GM23338 (cell line): Measurements from ENCODE around the gene RPL13. TPM values are rescaled to one million over a fixed set of nuclear protein-coding genes. Genes with fewer than 3 reads are reported as not detected.

ENCODE experiments used
- ATAC-seq: fragments of 200-7000 bp; cut with Tn5 transposase; 3 replicates; pipeline ENCODE4 v1.9.1; 2020
- DNase-seq: peaks from one replicate; pipeline ENCODE4 v3.0.0-alpha.2; 2015; ENCODE audit warnings: low spot score
- H2AFZ ChIP-seq: fragments of 200-600 bp; sonication (generic); 2 replicates; pipeline ENCODE4 v1.8.0; 2016; ENCODE audit warnings: antibody characterized with exemption, mild to moderate bottlenecking, moderate library complexity
- H3F3A ChIP-seq: fragments of 200-600 bp; sonication (generic); replicated peaks from 2 replicates; pipeline ENCODE4 v1.8.0; 2017; ENCODE audit warnings: antibody characterized with exemption, mixed run types, low read depth
- H3K27ac ChIP-seq: fragments of 200-600 bp; sonication (generic); 2 replicates; pipeline ENCODE4 v1.6.1; 2016; ENCODE audit warnings: low read depth
- H3K27me3 ChIP-seq: fragments of 200-600 bp; sonication (generic); 2 replicates; pipeline ENCODE4 v1.8.0; 2016; ENCODE audit warnings: mild to moderate bottlenecking, mixed run types, moderate library complexity; ENCODE audit not compliant: insufficient read depth
- H3K36me3 ChIP-seq: fragments of 200-600 bp; sonication (generic); 2 replicates; pipeline ENCODE4 v1.8.0; 2016; ENCODE audit warnings: mild to moderate bottlenecking; ENCODE audit not compliant: insufficient read depth
- H3K4me1 ChIP-seq: fragments of 200-600 bp; sonication (generic); 2 replicates; pipeline ENCODE4 v1.8.0; 2016; ENCODE audit warnings: mild to moderate bottlenecking, moderate library complexity; ENCODE audit not compliant: insufficient read depth
- H3K4me2 ChIP-seq: fragments of 200-600 bp; sonication (generic); 2 replicates; pipeline ENCODE4 v1.7.1; 2017; ENCODE audit warnings: mixed run types
- H3K4me3 ChIP-seq: fragments of 200-600 bp; sonication (generic); 2 replicates; pipeline ENCODE4 v1.6.1; 2016; ENCODE audit warnings: mixed run types
- H3K79me2 ChIP-seq: fragments of 200-600 bp; sonication (generic); replicated peaks from 2 replicates; pipeline ENCODE4 v1.8.0; 2017; ENCODE audit warnings: mild to moderate bottlenecking; ENCODE audit not compliant: insufficient read depth
- H3K9me2 ChIP-seq: fragments of 200-600 bp; sonication (generic); 2 replicates; pipeline ENCODE4 v1.8.0; 2017; ENCODE audit not compliant: insufficient read depth
- H4K20me1 ChIP-seq: fragments of 200-600 bp; sonication (generic); replicated peaks from 2 replicates; pipeline ENCODE4 v1.8.0; 2017; ENCODE audit warnings: mild to moderate bottlenecking; ENCODE audit not compliant: insufficient read depth
- H3K27ac Mint-ChIP-seq: 2 replicates; pipeline ENCODE4 v1.8.0; 2020; ENCODE audit warnings: inconsistent platforms, mild to moderate bottlenecking, moderate library complexity, mixed read lengths
- H3K27me3 Mint-ChIP-seq: 3 replicates; pipeline ENCODE4 v1.8.0; 2022; ENCODE audit warnings: low read depth, mild to moderate bottlenecking, moderate library complexity, mixed read lengths, inconsistent platforms; ENCODE audit not compliant: insufficient read depth, poor library complexity
- H3K36me3 Mint-ChIP-seq: 3 replicates; pipeline ENCODE4 v1.8.0; 2021; ENCODE audit warnings: low read depth, mild to moderate bottlenecking, inconsistent platforms, moderate library complexity, mixed read lengths
- H3K4me1 Mint-ChIP-seq: 3 replicates; pipeline ENCODE4 v1.8.0; 2020; ENCODE audit warnings: mild to moderate bottlenecking, inconsistent platforms, mixed read lengths
- H3K4me3 Mint-ChIP-seq: 3 replicates; pipeline ENCODE4 v1.8.0; 2021; ENCODE audit warnings: moderate library complexity, mild to moderate bottlenecking, inconsistent platforms, mixed read lengths
- H3K9me3 Mint-ChIP-seq: 3 replicates; pipeline ENCODE4 v1.8.0; 2020; ENCODE audit warnings: moderate library complexity, mild to moderate bottlenecking, inconsistent platforms, mixed read lengths
- CREB1 ChIP-seq: fragments of 250-450 bp; sonication (Bioruptor Pico); IDR thresholded peaks from 2 replicates; pipeline ENCODE4 v1.5.0; 2020; ENCODE audit warnings: low read depth, mild to moderate bottlenecking, moderate library complexity
- CTCF ChIP-seq, 2 experiments: fragments of 200-600 bp in 1 of 2; sonication (generic) in 1 of 2; conservative IDR thresholded peaks; 2 replicates each; pipeline versions ENCODE4 v1.5.1 to v1.6.1; 2016 to 2017; ENCODE audit warnings: antibody characterized with exemption in 2 of 2, low read depth in 2 of 2, mild to moderate bottlenecking in 2 of 2, moderate library complexity in 1 of 2
- ETS1 ChIP-seq: IDR thresholded peaks from 2 replicates; pipeline ENCODE4 v1.6.1; 2016; ENCODE audit warnings: antibody characterized with exemption
- EZH2 ChIP-seq: fragments of 200-600 bp; sonication (generic); IDR thresholded peaks from one replicate; pipeline ENCODE4 v1.8.0; 2017; ENCODE audit warnings: antibody characterized with exemption, mild to moderate bottlenecking, low read depth; ENCODE audit not compliant: unreplicated experiment
- EZH2phosphoT487 ChIP-seq: fragments of 200-600 bp; sonication (generic); IDR thresholded peaks from one replicate; pipeline ENCODE4 v1.8.1; 2018; ENCODE audit warnings: antibody characterized with exemption; ENCODE audit not compliant: unreplicated experiment
- JUNB ChIP-seq: IDR thresholded peaks from one replicate; pipeline ENCODE4 v1.6.1; 2016; ENCODE audit warnings: antibody characterized with exemption; ENCODE audit not compliant: unreplicated experiment
- NANOG ChIP-seq: IDR thresholded peaks from 2 replicates; pipeline ENCODE4 v1.6.1; 2016; ENCODE audit warnings: antibody characterized with exemption, borderline replicate concordance
- POLR2AphosphoS5 ChIP-seq: IDR thresholded peaks from 2 replicates; pipeline ENCODE4 v1.6.1; 2016; ENCODE audit warnings: antibody characterized with exemption, low read depth
- REST ChIP-seq: IDR thresholded peaks from one replicate; pipeline ENCODE4 v1.6.1; 2018; ENCODE audit warnings: antibody characterized with exemption; ENCODE audit not compliant: unreplicated experiment
- STAT1 ChIP-seq: IDR thresholded peaks from one replicate; pipeline ENCODE4 v1.6.1; 2016; ENCODE audit warnings: antibody characterized with exemption; ENCODE audit not compliant: unreplicated experiment
- ZNF114 ChIP-seq: fragments of 250-450 bp; sonication (Bioruptor Pico); IDR thresholded peaks from 2 replicates; pipeline ENCODE4 v1.5.0; 2020; ENCODE audit warnings: mild to moderate bottlenecking, moderate library complexity
- ZNF331 ChIP-seq: fragments of 250-450 bp; sonication (Bioruptor Pico); IDR thresholded peaks from 2 replicates; pipeline ENCODE4 v1.5.0; 2020; ENCODE audit warnings: low read depth, mild to moderate bottlenecking, moderate library complexity
- polyA plus RNA-seq: library from polyadenylated mRNA; unstranded; fragments of >200 nt; fragmentation: Nextera tagmentation; extraction: Ambion mirVana; gene quantifications from 2 replicates; pipeline ENCODE4 v1.2.1, GENCODE V29; 2016
- total RNA-seq: library from RNA; depleted of rRNA; stranded (reverse); fragments of >200 nt; shearing (Covaris generic); gene quantifications from 2 replicates; pipeline ENCODE4 v1.2.3, GENCODE V29; 2014
- TF ChIP-seq, protein P1 (sequence below): fragments of 250-450 bp; sonication (Bioruptor Pico); IDR thresholded peaks from 2 replicates; pipeline ENCODE4 v1.5.0; 2020; ENCODE audit warnings: mild to moderate bottlenecking, moderate library complexity

The RPL13 gene
- total and polyA plus RNA-seq, 2 experiments from 2014 or later: 3,489 to 3,617 TPM

DNA sequence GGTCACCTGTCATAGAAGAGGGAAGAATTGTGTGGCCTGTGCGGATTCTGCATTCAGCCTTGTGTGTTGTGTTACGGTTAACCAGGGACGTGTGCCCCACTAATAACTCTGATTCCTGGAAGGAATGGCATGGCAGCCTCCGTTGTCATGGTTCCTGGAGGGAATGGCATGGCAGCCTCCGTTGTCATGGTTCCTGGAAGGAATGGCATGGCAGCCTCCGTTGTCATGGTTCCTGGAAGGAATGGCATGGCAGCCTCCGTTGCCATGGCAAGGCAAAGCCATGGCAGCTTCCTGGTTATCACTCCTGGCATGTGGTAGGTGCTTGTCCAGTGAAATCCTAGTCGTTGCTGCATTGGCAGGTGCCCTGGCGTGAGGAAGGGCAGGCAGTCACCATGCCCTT is 43.4 kb upstream of the RPL13 start:
- peaks cover 22% of the 10 kb centered on the region for H4K20me1 ChIP-seq
- no peaks in the 10 kb centered on the region for H3K9me3 Mint-ChIP-seq
- H3K4me1 Mint-ChIP-seq: no peaks in the 10 kb centered on the region; the same call in 1 of the 3 replicates
- no peak for ATAC-seq
- no peak overlapping the region for H3K27ac ChIP-seq
- DNase-seq: no peak
- H3K36me3 Mint-ChIP-seq: peaks cover 74% of the 10 kb centered on the region
- no peaks in the 10 kb centered on the region for H3K27me3 ChIP-seq
- no peak overlapping the region for H3K4me2 ChIP-seq
- H2AFZ ChIP-seq: no peak overlapping the region
- no peaks in the 10 kb centered on the region for H3K9me2 ChIP-seq
- peaks cover 74% of the 10 kb centered on the region for H3K79me2 ChIP-seq
- peaks cover 29% of the 10 kb centered on the region for H3K36me3 ChIP-seq
- H3K4me3 ChIP-seq: no peak overlapping the region
- no peak overlapping the region for H3K4me3 Mint-ChIP-seq
- TF ChIP-seq REST (no peak), ZNF114 (CRISPR knock-in tag) (no peak), JUNB (no peak), STAT1 (no peak), NANOG (no peak), CREB1 (CRISPR knock-in tag) (no peak), ETS1 (no peak), EZH2 (no peak), CTCF (conservative IDR thresholded peaks at IDR 0.05; ENCODE audit: low read depth in 2 of 2) (no peak), EZH2phosphoT487 (no peak), POLR2AphosphoS5 (no peak), ZNF331 (CRISPR knock-in tag) (no peak)
- TF ChIP-seq, protein P1, sequence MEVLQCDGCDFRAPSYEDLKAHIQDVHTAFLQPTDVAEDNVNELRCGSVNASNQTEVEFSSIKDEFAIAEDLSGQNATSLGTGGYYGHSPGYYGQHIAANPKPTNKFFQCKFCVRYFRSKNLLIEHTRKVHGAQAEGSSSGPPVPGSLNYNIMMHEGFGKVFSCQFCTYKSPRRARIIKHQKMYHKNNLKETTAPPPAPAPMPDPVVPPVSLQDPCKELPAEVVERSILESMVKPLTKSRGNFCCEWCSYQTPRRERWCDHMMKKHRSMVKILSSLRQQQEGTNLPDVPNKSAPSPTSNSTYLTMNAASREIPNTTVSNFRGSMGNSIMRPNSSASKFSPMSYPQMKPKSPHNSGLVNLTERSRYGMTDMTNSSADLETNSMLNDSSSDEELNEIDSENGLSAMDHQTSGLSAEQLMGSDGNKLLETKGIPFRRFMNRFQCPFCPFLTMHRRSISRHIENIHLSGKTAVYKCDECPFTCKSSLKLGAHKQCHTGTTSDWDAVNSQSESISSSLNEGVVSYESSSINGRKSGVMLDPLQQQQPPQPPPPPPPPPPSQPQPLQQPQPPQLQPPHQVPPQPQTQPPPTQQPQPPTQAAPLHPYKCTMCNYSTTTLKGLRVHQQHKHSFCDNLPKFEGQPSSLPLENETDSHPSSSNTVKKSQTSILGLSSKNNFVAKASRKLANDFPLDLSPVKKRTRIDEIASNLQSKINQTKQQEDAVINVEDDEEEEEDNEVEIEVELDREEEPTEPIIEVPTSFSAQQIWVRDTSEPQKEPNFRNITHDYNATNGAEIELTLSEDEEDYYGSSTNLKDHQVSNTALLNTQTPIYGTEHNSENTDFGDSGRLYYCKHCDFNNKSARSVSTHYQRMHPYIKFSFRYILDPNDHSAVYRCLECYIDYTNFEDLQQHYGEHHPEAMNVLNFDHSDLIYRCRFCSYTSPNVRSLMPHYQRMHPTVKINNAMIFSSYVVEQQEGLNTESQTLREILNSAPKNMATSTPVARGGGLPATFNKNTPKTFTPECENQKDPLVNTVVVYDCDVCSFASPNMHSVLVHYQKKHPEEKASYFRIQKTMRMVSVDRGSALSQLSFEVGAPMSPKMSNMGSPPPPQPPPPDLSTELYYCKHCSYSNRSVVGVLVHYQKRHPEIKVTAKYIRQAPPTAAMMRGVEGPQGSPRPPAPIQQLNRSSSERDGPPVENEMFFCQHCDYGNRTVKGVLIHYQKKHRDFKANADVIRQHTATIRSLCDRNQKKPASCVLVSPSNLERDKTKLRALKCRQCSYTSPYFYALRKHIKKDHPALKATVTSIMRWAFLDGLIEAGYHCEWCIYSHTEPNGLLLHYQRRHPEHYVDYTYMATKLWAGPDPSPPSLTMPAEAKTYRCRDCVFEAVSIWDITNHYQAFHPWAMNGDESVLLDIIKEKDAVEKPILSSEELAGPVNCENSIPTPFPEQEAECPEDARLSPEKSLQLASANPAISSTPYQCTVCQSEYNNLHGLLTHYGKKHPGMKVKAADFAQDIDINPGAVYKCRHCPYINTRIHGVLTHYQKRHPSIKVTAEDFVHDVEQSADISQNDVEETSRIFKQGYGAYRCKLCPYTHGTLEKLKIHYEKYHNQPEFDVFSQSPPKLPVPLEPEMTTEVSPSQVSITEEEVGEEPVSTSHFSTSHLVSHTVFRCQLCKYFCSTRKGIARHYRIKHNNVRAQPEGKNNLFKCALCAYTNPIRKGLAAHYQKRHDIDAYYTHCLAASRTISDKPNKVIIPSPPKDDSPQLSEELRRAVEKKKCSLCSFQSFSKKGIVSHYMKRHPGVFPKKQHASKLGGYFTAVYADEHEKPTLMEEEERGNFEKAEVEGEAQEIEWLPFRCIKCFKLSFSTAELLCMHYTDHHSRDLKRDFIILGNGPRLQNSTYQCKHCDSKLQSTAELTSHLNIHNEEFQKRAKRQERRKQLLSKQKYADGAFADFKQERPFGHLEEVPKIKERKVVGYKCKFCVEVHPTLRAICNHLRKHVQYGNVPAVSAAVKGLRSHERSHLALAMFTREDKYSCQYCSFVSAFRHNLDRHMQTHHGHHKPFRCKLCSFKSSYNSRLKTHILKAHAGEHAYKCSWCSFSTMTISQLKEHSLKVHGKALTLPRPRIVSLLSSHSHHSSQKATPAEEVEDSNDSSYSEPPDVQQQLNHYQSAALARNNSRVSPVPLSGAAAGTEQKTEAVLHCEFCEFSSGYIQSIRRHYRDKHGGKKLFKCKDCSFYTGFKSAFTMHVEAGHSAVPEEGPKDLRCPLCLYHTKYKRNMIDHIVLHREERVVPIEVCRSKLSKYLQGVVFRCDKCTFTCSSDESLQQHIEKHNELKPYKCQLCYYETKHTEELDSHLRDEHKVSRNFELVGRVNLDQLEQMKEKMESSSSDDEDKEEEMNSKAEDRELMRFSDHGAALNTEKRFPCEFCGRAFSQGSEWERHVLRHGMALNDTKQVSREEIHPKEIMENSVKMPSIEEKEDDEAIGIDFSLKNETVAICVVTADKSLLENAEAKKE (CRISPR knock-in tag): no peak
- no peak overlapping the region for H3K27ac Mint-ChIP-seq
- peaks cover 7% of the 10 kb centered on the region for H3K27me3 Mint-ChIP-seq
- H3K4me1 ChIP-seq: no peaks in the 10 kb centered on the region
- H3F3A ChIP-seq: no peaks in the 10 kb centered on the region
